Central memory CD8-positive, alpha-beta T cell (primary cell): ENCODE results near the gene SRGAP2C.
A peak's percentile ranks its signal among the peaks of the same experiment; 100 is the strongest.
"Not testable (repeated sequence)": the region's sequence is repeated elsewhere in the genome, so short reads cannot be mapped to it uniquely, and the experiment has no call there.

Experiments
- ATAC-seq: fragments of 150-1000 bp; cut with Tn5 transposase; replicated peaks from 2 replicates; pipeline ENCODE4 v1.10.0; 2022; ENCODE audit warnings: mild to moderate bottlenecking, moderate FRiP score, moderate number of reproducible peaks; ENCODE audit not compliant: poor library complexity, severe bottlenecking; ENCODE audit errors: extremely low read depth
- DNase-seq, 2 donors: peaks; one replicate each; pipeline ENCODE4 v3.0.0; 2021; ENCODE audit warnings: low spot score in 2 of 2
- H3K27ac Mint-ChIP-seq: one replicate; pipeline ENCODE4 v1.8.0; 2022; ENCODE audit warnings: low read depth, mild to moderate bottlenecking, moderate library complexity, mixed read lengths
- H3K27me3 Mint-ChIP-seq: one replicate; pipeline ENCODE4 v1.8.0; 2022; ENCODE audit warnings: mixed read lengths
- H3K36me3 Mint-ChIP-seq: one replicate; pipeline ENCODE4 v1.8.0; 2022; ENCODE audit warnings: mild to moderate bottlenecking, moderate library complexity, mixed read lengths; ENCODE audit not compliant: insufficient read depth
- H3K4me1 Mint-ChIP-seq: one replicate; pipeline ENCODE4 v1.8.0; 2022; ENCODE audit warnings: mixed read lengths
- H3K4me3 Mint-ChIP-seq: one replicate; pipeline ENCODE4 v1.8.0; 2022; ENCODE audit warnings: mild to moderate bottlenecking, moderate library complexity, mixed read lengths
- H3K9me3 Mint-ChIP-seq: one replicate; pipeline ENCODE4 v1.8.0; 2022; ENCODE audit warnings: mixed read lengths

Gene SRGAP2C

GRCh38 chr1:121163850-121164757 lies 20.7 kb upstream of the SRGAP2C start:
- H3K4me1 Mint-ChIP-seq, H3K4me3 Mint-ChIP-seq, DNase-seq, H3K27me3 Mint-ChIP-seq, H3K9me3 Mint-ChIP-seq, ATAC-seq, H3K36me3 Mint-ChIP-seq, H3K27ac Mint-ChIP-seq: not testable (repeated sequence)

- not testable (repeated sequence) for DNase-seq, H3K36me3 Mint-ChIP-seq, H3K4me3 Mint-ChIP-seq, H3K9me3 Mint-ChIP-seq, ATAC-seq, H3K27ac Mint-ChIP-seq, H3K27me3 Mint-ChIP-seq, H3K4me1 Mint-ChIP-seq
Observed at GRCh38 chr1:121165296-121165695, 19.5 kb upstream of the SRGAP2C start.

- DNase-seq, H3K27ac Mint-ChIP-seq, H3K4me3 Mint-ChIP-seq: not testable (repeated sequence)
Observed at GRCh38 chr1:121167225-121167738, 17.5 kb upstream of the SRGAP2C start.

GRCh38 chr1:121168152-121168668 lies 16.6 kb upstream of the SRGAP2C start:
- not testable (repeated sequence) for H3K4me3 Mint-ChIP-seq, H3K4me1 Mint-ChIP-seq, H3K27me3 Mint-ChIP-seq, H3K36me3 Mint-ChIP-seq, ATAC-seq, H3K9me3 Mint-ChIP-seq, DNase-seq, H3K27ac Mint-ChIP-seq

More at GRCh38 chr1:121167225-121167738, 17.5 kb upstream of the SRGAP2C start:
- H3K4me1 Mint-ChIP-seq, ATAC-seq, H3K27me3 Mint-ChIP-seq, H3K9me3 Mint-ChIP-seq, H3K36me3 Mint-ChIP-seq: not testable (repeated sequence)

GRCh38 chr1:121176649-121177048 lies 8.1 kb upstream of the SRGAP2C start:
- H3K36me3 Mint-ChIP-seq, H3K9me3 Mint-ChIP-seq, H3K27me3 Mint-ChIP-seq, H3K4me1 Mint-ChIP-seq, DNase-seq, H3K4me3 Mint-ChIP-seq, ATAC-seq, H3K27ac Mint-ChIP-seq: not testable (repeated sequence)

- H3K36me3 Mint-ChIP-seq, H3K4me3 Mint-ChIP-seq, H3K4me1 Mint-ChIP-seq, H3K9me3 Mint-ChIP-seq, ATAC-seq, DNase-seq, H3K27ac Mint-ChIP-seq, H3K27me3 Mint-ChIP-seq: not testable (repeated sequence)
Observed at GRCh38 chr1:121178197-121178596, 6.6 kb upstream of the SRGAP2C start.

GRCh38 chr1:121183867-121184266 lies 908 bp upstream of the SRGAP2C start:
- not testable (repeated sequence) for H3K27me3 Mint-ChIP-seq, H3K36me3 Mint-ChIP-seq, H3K4me1 Mint-ChIP-seq, H3K27ac Mint-ChIP-seq, DNase-seq, H3K9me3 Mint-ChIP-seq, ATAC-seq, H3K4me3 Mint-ChIP-seq

GRCh38 chr1:121185140-121185708 lies 449 bp downstream of the SRGAP2C start:
- not testable (repeated sequence) for H3K36me3 Mint-ChIP-seq, DNase-seq, H3K9me3 Mint-ChIP-seq, H3K4me1 Mint-ChIP-seq, ATAC-seq, H3K27me3 Mint-ChIP-seq
- H3K27ac Mint-ChIP-seq = peak overlapping the region; percentile 88
- H3K4me3 Mint-ChIP-seq = peak overlapping the region; percentile 87

- H3K4me1 Mint-ChIP-seq, H3K4me3 Mint-ChIP-seq: not testable (repeated sequence)
Observed at GRCh38 chr1:121186191-121186590, 1.4 kb downstream of the SRGAP2C start.

GRCh38 chr1:121187914-121188313 lies 3.1 kb downstream of the SRGAP2C start:
- not testable (repeated sequence) for H3K27ac Mint-ChIP-seq, H3K4me1 Mint-ChIP-seq, DNase-seq, H3K27me3 Mint-ChIP-seq, ATAC-seq, H3K9me3 Mint-ChIP-seq, H3K36me3 Mint-ChIP-seq, H3K4me3 Mint-ChIP-seq

More at GRCh38 chr1:121186191-121186590, 1.4 kb downstream of the SRGAP2C start:
- not testable (repeated sequence) for DNase-seq, H3K36me3 Mint-ChIP-seq, H3K27ac Mint-ChIP-seq, ATAC-seq, H3K9me3 Mint-ChIP-seq, H3K27me3 Mint-ChIP-seq

- not testable (repeated sequence) for H3K27me3 Mint-ChIP-seq, H3K9me3 Mint-ChIP-seq, H3K4me1 Mint-ChIP-seq, H3K27ac Mint-ChIP-seq, H3K4me3 Mint-ChIP-seq, DNase-seq, H3K36me3 Mint-ChIP-seq, ATAC-seq
Observed at GRCh38 chr1:121192512-121192911, 7.7 kb downstream of the SRGAP2C start.

- not testable (repeated sequence) for H3K27ac Mint-ChIP-seq, H3K9me3 Mint-ChIP-seq
Observed at GRCh38 chr1:121197095-121197882, 12.5 kb downstream of the SRGAP2C start.

More at GRCh38 chr1:121197095-121197882, 12.5 kb downstream of the SRGAP2C start:
- H3K36me3 Mint-ChIP-seq, DNase-seq, H3K4me1 Mint-ChIP-seq, H3K4me3 Mint-ChIP-seq, H3K27me3 Mint-ChIP-seq, ATAC-seq: not testable (repeated sequence)
